Measurements from ENCODE around the gene ZBTB12. TPM values are rescaled to one million over a fixed set of nuclear protein-coding genes. Genes with fewer than 3 reads are reported as not detected.

ZBTB12 gene
- total RNA-seq, 2 experiments from 2014 or later: 17.6 to 20.2 TPM

GRCh38 chr6:31947070-31947675 is 45.3 kb upstream of the ZBTB12 start:
- H3K27ac ChIP-seq (ENCODE audit: low read depth, low read length, poor library complexity, severe bottlenecking): no peak overlapping the region
- H3K4me1 ChIP-seq (ENCODE audit: insufficient read depth, low read length, poor library complexity, severe bottlenecking): no peaks in the 10 kb centered on the region
- no peak for DNase-seq (ENCODE audit: low spot score)
- no peak overlapping the region for H3K4me3 ChIP-seq (ENCODE audit: low read depth, low read length, poor library complexity, severe bottlenecking)
- no peaks in the 10 kb centered on the region for H3K9me2 ChIP-seq (ENCODE audit: insufficient read depth, low read length)
- TF ChIP-seq CTCF (conservative IDR thresholded peaks at IDR 0.05; ENCODE audit: low read length) (no peak), EZH2phosphoT487 (IDR thresholded peaks at IDR 0.05; ENCODE audit: borderline replicate concordance, low read depth, low read length) (no peak)
- no peak overlapping the region for H3K4me2 ChIP-seq (ENCODE audit: low read length)
- no peaks in the 10 kb centered on the region for H4K20me1 ChIP-seq (ENCODE audit: insufficient read depth, low read length)
- no peaks in the 10 kb centered on the region for H3K79me2 ChIP-seq (ENCODE audit: insufficient read depth, low read depth, low read length)
- CTCF ChIA-PET (ENCODE audit: unreplicated experiment): no interaction called here
- intact Hi-C loops (cut with micrococcal nuclease; ENCODE audit: unreplicated experiment): no loop called here
- H3K9me3 ChIP-seq (ENCODE audit: low read length): no peaks in the 10 kb centered on the region
- no peak overlapping the region for H2AFZ ChIP-seq (ENCODE audit: low read length)
- POLR2A ChIA-PET: no interaction called here
- no TSS peak for BruUV-seq (replicated peaks)
- peaks cover 15% of the 10 kb centered on the region; the same call in 1 of the 2 replicates for H3K36me3 ChIP-seq (ENCODE audit: insufficient read depth, low read length)

DNA sequence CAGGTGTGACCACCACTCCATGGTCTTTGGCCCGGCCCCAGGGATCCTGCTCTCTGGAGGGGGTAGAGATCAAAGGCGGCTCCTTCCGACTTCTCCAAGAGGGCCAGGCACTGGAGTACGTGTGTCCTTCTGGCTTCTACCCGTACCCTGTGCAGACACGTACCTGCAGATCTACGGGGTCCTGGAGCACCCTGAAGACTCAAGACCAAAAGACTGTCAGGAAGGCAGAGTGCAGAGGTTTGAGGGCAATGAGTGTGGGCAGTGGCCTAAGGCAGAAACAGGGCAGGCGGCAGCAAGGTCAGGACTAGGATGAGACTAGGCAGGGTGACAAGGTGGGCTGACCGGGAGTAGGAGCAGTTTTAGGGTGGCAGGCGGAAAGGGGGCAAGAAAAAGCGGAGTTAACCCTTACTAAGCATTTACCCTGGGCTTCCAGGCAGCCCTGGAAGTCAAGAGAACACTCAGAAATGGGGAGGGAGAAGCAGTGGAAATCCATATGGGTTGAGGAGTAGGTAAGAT is 44.5 kb upstream of the ZBTB12 start:
- no peaks in the 10 kb centered on the region for H3K4me1 ChIP-seq (ENCODE audit: insufficient read depth, low read length, poor library complexity, severe bottlenecking)
- no peaks in the 10 kb centered on the region for H3K79me2 ChIP-seq (ENCODE audit: insufficient read depth, low read depth, low read length)
- no peaks in the 10 kb centered on the region for H3K9me3 ChIP-seq (ENCODE audit: low read length)
- CTCF ChIA-PET (ENCODE audit: unreplicated experiment): no interaction called here
- peaks cover 8% of the 10 kb centered on the region; the same call in 1 of the 2 replicates for H3K36me3 ChIP-seq (ENCODE audit: insufficient read depth, low read length)
- no peaks in the 10 kb centered on the region for H3K9me2 ChIP-seq (ENCODE audit: insufficient read depth, low read length)
- H4K20me1 ChIP-seq (ENCODE audit: insufficient read depth, low read length): no peaks in the 10 kb centered on the region
- H2AFZ ChIP-seq (ENCODE audit: low read length): no peak overlapping the region
- H3K4me2 ChIP-seq (ENCODE audit: low read length): no peak overlapping the region
- intact Hi-C loops (cut with micrococcal nuclease; ENCODE audit: unreplicated experiment): no loop called here
- no peak for DNase-seq (ENCODE audit: low spot score)
- H3K27ac ChIP-seq (ENCODE audit: low read depth, low read length, poor library complexity, severe bottlenecking): no peak overlapping the region
- no peak for TF ChIP-seq CTCF (conservative IDR thresholded peaks at IDR 0.05; ENCODE audit: low read length)
- no peak for TF ChIP-seq EZH2phosphoT487 (IDR thresholded peaks at IDR 0.05; ENCODE audit: borderline replicate concordance, low read depth, low read length)
- POLR2A ChIA-PET: no interaction called here
- no peak overlapping the region for H3K4me3 ChIP-seq (ENCODE audit: low read depth, low read length, poor library complexity, severe bottlenecking)
- BruUV-seq (replicated peaks): no TSS peak

Measured in OCI-LY7 (cell line).